B cell (primary cell): ENCODE results near the gene PLD5.

Experiments
- CTCF ChIP-seq: fragments of 200-600 bp; IDR thresholded peaks from one replicate; pipeline ENCODE4 v1.8.0; 2022; ENCODE audit warnings: antibody characterized with exemption, mild to moderate bottlenecking
- EZH2 ChIP-seq: IDR thresholded peaks from 2 replicates; pipeline ENCODE4 v1.6.1; 2012; ENCODE audit warnings: borderline replicate concordance, low read depth, mild to moderate bottlenecking, moderate library complexity, low read length; ENCODE audit not compliant: insufficient read depth, poor library complexity, severe bottlenecking

GRCh38 chr1:242567596-242567995, 43.1 kb upstream of the PLD5 start:
- TF ChIP-seq CTCF (no peak), EZH2 (no peak)
